GM12878 (cell line): ENCODE measurements around the gene AHR. TPM values are rescaled to one million over a fixed set of nuclear protein-coding genes. Genes with fewer than 3 reads are reported as not detected.

Experiments
- ATAC-seq: fragments of 200-7000 bp; cut with Tn5 transposase; 3 replicates; pipeline ENCODE4 v1.9.1; 2020; ENCODE audit warnings: mild to moderate bottlenecking, moderate library complexity
- BruUV-seq: library from RNA; stranded (reverse); fragments of 400-500 nt; replicated peaks from 2 replicates; lab custom pipeline; 2021; lab: Mats Ljungman, UMichigan
- CTCF ChIA-PET: fragments of 300-600 bp; sonication (Branson Sonifier 250); formaldehyde crosslinking; extraction: SDS; loops from one replicate; lab custom pipeline; 2021; ENCODE audit warnings: inconsistent platforms; lab: Yijun Ruan, JAX
- POLR2A ChIA-PET: fragments of 350-600 bp; formaldehyde crosslinking; extraction: SDS; loops from one replicate; lab custom pipeline; 2021; ENCODE audit warnings: inconsistent platforms; lab: Charles Lee
- RAD21 ChIA-PET: fragments of 300-600 bp; sonication (Branson Sonifier 250); formaldehyde crosslinking; loops from one replicate; lab custom pipeline; 2023; ENCODE audit warnings: antibody characterized with exemption; ENCODE audit not compliant: unreplicated experiment; lab: Charles Lee
- SMC1A ChIA-PET: fragments of 300-600 bp; sonication (Branson Sonifier 250); formaldehyde crosslinking; loops from one replicate; lab custom pipeline; 2023; ENCODE audit not compliant: unreplicated experiment, uncharacterized antibody; lab: Charles Lee
- DNase-seq: peaks from one replicate; pipeline ENCODE4 v3.0.0-alpha.2; 2011; ENCODE audit warnings: low read depth, low spot score
- FAIRE-seq: peaks from 3 replicates; lab custom pipeline; 2011; peaks lifted over from hg19 to GRCh38; lab: Jason Lieb, UNC
- H2AFZ ChIP-seq: 2 replicates; pipeline ENCODE4 v1.6.0; 2011; ENCODE audit warnings: low read depth, low read length, control low read depth; ENCODE audit not compliant: control insufficient read depth
- H3K27ac ChIP-seq: 2 replicates; pipeline ENCODE4 v1.5.1; 2011; ENCODE audit warnings: control low read depth; ENCODE audit not compliant: control insufficient read depth, insufficient read depth
- H3K27me3 ChIP-seq, 2 experiments: replicated peaks in 1 of 2; 2 replicates each; pipeline versions ENCODE4 v1.6.0 to v1.6.1; 2011; ENCODE audit warnings: low read length in 1 of 2; ENCODE audit not compliant: control insufficient read depth in 2 of 2, insufficient read depth in 2 of 2
- H3K36me3 ChIP-seq, 2 experiments: 2 replicates each; pipeline ENCODE4 v1.5.1; 2011; ENCODE audit warnings: low read length in 1 of 2; ENCODE audit not compliant: control insufficient read depth in 2 of 2, insufficient read depth in 2 of 2
- H3K4me1 ChIP-seq: 2 replicates; pipeline ENCODE4 v1.6.1; 2011; ENCODE audit warnings: mild to moderate bottlenecking, low read length, moderate library complexity, mixed read lengths; ENCODE audit not compliant: control insufficient read depth, insufficient read depth
- H3K4me2 ChIP-seq: 2 replicates; pipeline ENCODE4 v1.6.0; 2011; ENCODE audit warnings: control low read depth; ENCODE audit not compliant: control insufficient read depth, insufficient read depth
- H3K4me3 ChIP-seq: fragments of 200-600 bp; sonication (generic); 2 replicates; pipeline ENCODE4 v1.5.1; 2016
- H3K79me2 ChIP-seq: 2 replicates; pipeline ENCODE4 v1.6.0; 2011; ENCODE audit warnings: low read length; ENCODE audit not compliant: control insufficient read depth, insufficient read depth
- H3K9ac ChIP-seq: 2 replicates; pipeline ENCODE4 v1.8.0; 2011; ENCODE audit warnings: low read length, control low read depth, mixed read lengths; ENCODE audit not compliant: control insufficient read depth, insufficient read depth
- H3K9me3 ChIP-seq: replicated peaks from 3 replicates; pipeline ENCODE4 v1.5.1; 2011; ENCODE audit warnings: mild to moderate bottlenecking, low read length; ENCODE audit not compliant: control insufficient read depth, insufficient read depth
- H4K20me1 ChIP-seq: 2 replicates; pipeline ENCODE4 v1.6.0; 2011; ENCODE audit not compliant: control insufficient read depth, insufficient read depth
- BACH1 ChIP-seq: fragments of 450-650 bp; IDR thresholded peaks from 2 replicates; pipeline ENCODE4 v1.6.1; 2017; ENCODE audit warnings: mild to moderate bottlenecking, borderline replicate concordance
- FOS ChIP-seq: IDR thresholded peaks from 3 replicates; pipeline ENCODE4 v1.6.1; 2011; ENCODE audit warnings: borderline replicate concordance; ENCODE audit not compliant: insufficient read length; ENCODE audit errors: extremely low read depth
- IKZF2 ChIP-seq, 2 experiments: fragments of 450-650 bp; IDR thresholded peaks; 2 replicates each; pipeline ENCODE4 v1.6.1; 2017; ENCODE audit warnings: mild to moderate bottlenecking in 2 of 2, moderate library complexity in 2 of 2
- JUNB ChIP-seq: IDR thresholded peaks from 2 replicates; pipeline ENCODE4 v1.6.1; 2016; ENCODE audit warnings: antibody characterized with exemption, mild to moderate bottlenecking
- KLF5 ChIP-seq: fragments of 450-650 bp; IDR thresholded peaks from 2 replicates; pipeline ENCODE4 v1.6.1; 2014; ENCODE audit warnings: mild to moderate bottlenecking; ENCODE audit not compliant: partially characterized antibody
- MEF2B ChIP-seq: fragments of 450-650 bp; IDR thresholded peaks from 2 replicates; pipeline ENCODE4 v1.6.1; 2018; ENCODE audit warnings: mild to moderate bottlenecking, moderate library complexity; ENCODE audit not compliant: partially characterized antibody, poor library complexity, severe bottlenecking
- NR2C2 ChIP-seq: IDR thresholded peaks from 2 replicates; pipeline ENCODE4 v1.6.1; 2011; ENCODE audit warnings: borderline replicate concordance, low read depth; ENCODE audit not compliant: control insufficient read depth, insufficient read length
- NRF1 ChIP-seq: conservative IDR thresholded peaks from 2 replicates; pipeline ENCODE4 v1.6.1; 2011; ENCODE audit warnings: mild to moderate bottlenecking, low read depth, low read length, improper control_type of control experiment
- PAX8 ChIP-seq: fragments of 450-650 bp; IDR thresholded peaks from 2 replicates; pipeline ENCODE4 v1.6.1; 2017; ENCODE audit warnings: mild to moderate bottlenecking, moderate library complexity
- POLR2A ChIP-seq: IDR thresholded peaks from 2 replicates; pipeline ENCODE4 v1.6.1; 2011; ENCODE audit warnings: low read depth, mild to moderate bottlenecking, low read length
- SREBF1 ChIP-seq: IDR thresholded peaks from 2 replicates; pipeline ENCODE4 v1.6.1; 2012; ENCODE audit warnings: mild to moderate bottlenecking, low read length
- SUPT20H ChIP-seq: IDR thresholded peaks from 2 replicates; pipeline ENCODE4 v1.6.1; 2011; ENCODE audit warnings: low read depth, mild to moderate bottlenecking, low read length, moderate library complexity, borderline replicate concordance; ENCODE audit not compliant: control insufficient read depth
- ZZZ3 ChIP-seq: IDR thresholded peaks from 2 replicates; pipeline ENCODE4 v1.6.1; 2011; ENCODE audit warnings: low read depth; ENCODE audit not compliant: control insufficient read depth, insufficient read length
- WGBS: methylation state at CpG from one replicate; pipeline ENCODE4 v1.1.6; 2016; ENCODE audit warnings: low lambda C conversion rate; ENCODE audit not compliant: insufficient replicate concordance, insufficient coverage; ENCODE audit errors: missing lambda C conversion rate; 5-methylcytosine and 5-hydroxymethylcytosine counted together
- in situ Hi-C: fragments of 300-500 bp; cut with MboI; formaldehyde crosslinking; loops from 9 replicates; pipeline ENCODE4 v1.14.3; 2018; ENCODE audit warnings: mixed read lengths
- intact Hi-C: fragments of 100-400 bp; cut with micrococcal nuclease; formaldehyde crosslinking; loops from one replicate; pipeline ENCODE4 v1.14.2; 2022; ENCODE audit not compliant: unreplicated experiment
- polyA plus RNA-seq, 11 experiments: library from polyadenylated mRNA; depleted of rRNA in 4 of 11; unstranded in 6 of 11; stranded (reverse) in 5 of 11; fragments of >200 nt; fragmentation: Nextera tagmentation in 4 of 11; fragmentation: Illumina TruSeq in 1 of 11; extraction: Ambion mirVana in 4 of 11; extraction: Trizol in 1 of 11; gene quantifications; 1 replicate in 1 of 11; 2 replicates in 10 of 11; pipeline versions ENCODE4 v1.2.1 to v1.2.3, GENCODE V29; 2011 to 2016; ENCODE audit warnings: inconsistent platforms in 2 of 11, missing spikeins in 2 of 11, low read depth in 1 of 11
- total RNA-seq, 4 experiments: library from RNA; depleted of rRNA in 3 of 4; stranded (reverse); fragments of >200 nt in 3 of 4; fragmentation: Illumina TruSeq in 1 of 4; extraction: Trizol in 1 of 4; gene quantifications; 2 replicates each; pipeline versions ENCODE4 v1.2.1 to v1.2.3, GENCODE V29; 2013 to 2021
- TF ChIP-seq, protein P1 (sequence below): IDR thresholded peaks from 2 replicates; pipeline ENCODE4 v1.6.1; 2012; ENCODE audit warnings: low read length, inconsistent platforms
- TF ChIP-seq, protein P2 (sequence below): IDR thresholded peaks from 2 replicates; pipeline ENCODE4 v1.6.1; 2011; ENCODE audit warnings: mild to moderate bottlenecking, low read depth, low read length, moderate library complexity; ENCODE audit not compliant: insufficient replicate concordance
- TF ChIP-seq, protein P3 (sequence below): fragments of 450-650 bp; IDR thresholded peaks from 2 replicates; pipeline ENCODE4 v1.6.1; 2017; ENCODE audit warnings: antibody characterized with exemption, mild to moderate bottlenecking, moderate library complexity
- TF ChIP-seq, protein P4 (sequence below): fragments of 450-650 bp; IDR thresholded peaks from 2 replicates; pipeline ENCODE4 v1.6.1; 2017; ENCODE audit warnings: mild to moderate bottlenecking

The AHR gene
- total and polyA plus RNA-seq, 10 of the 15 experiments (the other 5 are each of a cell fraction or from before 2014, with no cell fraction given) = 1.7 to 16.9 (median 4.5) TPM

DNA sequence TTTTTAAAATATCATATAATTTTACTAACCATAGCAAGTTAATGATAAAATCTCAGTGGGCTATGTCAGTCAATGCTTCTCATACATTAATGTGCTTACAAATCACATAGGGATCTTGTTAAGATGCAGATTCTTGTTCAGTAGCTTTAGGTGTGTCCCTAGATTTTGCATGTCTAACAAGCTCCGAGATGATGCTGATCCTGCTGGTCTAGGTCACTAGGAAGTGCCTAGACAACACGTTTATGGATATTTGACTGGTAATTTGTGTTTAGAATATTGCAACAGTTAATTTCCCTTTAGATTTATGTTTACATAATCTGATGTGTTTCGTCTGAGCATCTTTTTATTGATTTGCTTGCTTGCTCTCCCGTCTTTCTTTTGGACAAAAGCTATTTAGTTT is 12.7 kb downstream of the AHR start:
- Histone ChIP-seq H4K20me1 (no peaks in the 10 kb centered on the region), H3K4me1 (peaks cover 3% of the 10 kb centered on the region), H3K4me2 (no peak overlapping the region), H3K27ac (no peak overlapping the region), H3K9ac (no peak overlapping the region), H3K4me3 (no peak overlapping the region), H3K9me3 (no peaks in the 10 kb centered on the region), H3K27me3 (no peaks in the 10 kb centered on the region), H3K79me2 (peaks cover 15% of the 10 kb centered on the region), H3K36me3 (no peaks in the 10 kb centered on the region; a peak in 3 of 4 replicates), H2AFZ (no peak overlapping the region)
- DNase-seq (no peak), ATAC-seq (no peak), FAIRE-seq (no peak)
- TF ChIP-seq, protein P1, sequence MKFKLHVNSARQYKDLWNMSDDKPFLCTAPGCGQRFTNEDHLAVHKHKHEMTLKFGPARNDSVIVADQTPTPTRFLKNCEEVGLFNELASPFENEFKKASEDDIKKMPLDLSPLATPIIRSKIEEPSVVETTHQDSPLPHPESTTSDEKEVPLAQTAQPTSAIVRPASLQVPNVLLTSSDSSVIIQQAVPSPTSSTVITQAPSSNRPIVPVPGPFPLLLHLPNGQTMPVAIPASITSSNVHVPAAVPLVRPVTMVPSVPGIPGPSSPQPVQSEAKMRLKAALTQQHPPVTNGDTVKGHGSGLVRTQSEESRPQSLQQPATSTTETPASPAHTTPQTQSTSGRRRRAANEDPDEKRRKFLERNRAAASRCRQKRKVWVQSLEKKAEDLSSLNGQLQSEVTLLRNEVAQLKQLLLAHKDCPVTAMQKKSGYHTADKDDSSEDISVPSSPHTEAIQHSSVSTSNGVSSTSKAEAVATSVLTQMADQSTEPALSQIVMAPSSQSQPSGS = no peak
- TF ChIP-seq SUPT20H = no peak
- TF ChIP-seq JUNB = no peak
- no peak for TF ChIP-seq MEF2B
- TF ChIP-seq, protein P2, sequence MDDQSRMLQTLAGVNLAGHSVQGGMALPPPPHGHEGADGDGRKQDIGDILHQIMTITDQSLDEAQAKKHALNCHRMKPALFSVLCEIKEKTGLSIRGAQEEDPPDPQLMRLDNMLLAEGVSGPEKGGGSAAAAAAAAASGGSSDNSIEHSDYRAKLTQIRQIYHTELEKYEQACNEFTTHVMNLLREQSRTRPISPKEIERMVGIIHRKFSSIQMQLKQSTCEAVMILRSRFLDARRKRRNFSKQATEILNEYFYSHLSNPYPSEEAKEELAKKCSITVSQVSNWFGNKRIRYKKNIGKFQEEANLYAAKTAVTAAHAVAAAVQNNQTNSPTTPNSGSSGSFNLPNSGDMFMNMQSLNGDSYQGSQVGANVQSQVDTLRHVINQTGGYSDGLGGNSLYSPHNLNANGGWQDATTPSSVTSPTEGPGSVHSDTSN = no peak
- TF ChIP-seq BACH1 = no peak
- TF ChIP-seq POLR2A = no peak
- TF ChIP-seq, protein P3, sequence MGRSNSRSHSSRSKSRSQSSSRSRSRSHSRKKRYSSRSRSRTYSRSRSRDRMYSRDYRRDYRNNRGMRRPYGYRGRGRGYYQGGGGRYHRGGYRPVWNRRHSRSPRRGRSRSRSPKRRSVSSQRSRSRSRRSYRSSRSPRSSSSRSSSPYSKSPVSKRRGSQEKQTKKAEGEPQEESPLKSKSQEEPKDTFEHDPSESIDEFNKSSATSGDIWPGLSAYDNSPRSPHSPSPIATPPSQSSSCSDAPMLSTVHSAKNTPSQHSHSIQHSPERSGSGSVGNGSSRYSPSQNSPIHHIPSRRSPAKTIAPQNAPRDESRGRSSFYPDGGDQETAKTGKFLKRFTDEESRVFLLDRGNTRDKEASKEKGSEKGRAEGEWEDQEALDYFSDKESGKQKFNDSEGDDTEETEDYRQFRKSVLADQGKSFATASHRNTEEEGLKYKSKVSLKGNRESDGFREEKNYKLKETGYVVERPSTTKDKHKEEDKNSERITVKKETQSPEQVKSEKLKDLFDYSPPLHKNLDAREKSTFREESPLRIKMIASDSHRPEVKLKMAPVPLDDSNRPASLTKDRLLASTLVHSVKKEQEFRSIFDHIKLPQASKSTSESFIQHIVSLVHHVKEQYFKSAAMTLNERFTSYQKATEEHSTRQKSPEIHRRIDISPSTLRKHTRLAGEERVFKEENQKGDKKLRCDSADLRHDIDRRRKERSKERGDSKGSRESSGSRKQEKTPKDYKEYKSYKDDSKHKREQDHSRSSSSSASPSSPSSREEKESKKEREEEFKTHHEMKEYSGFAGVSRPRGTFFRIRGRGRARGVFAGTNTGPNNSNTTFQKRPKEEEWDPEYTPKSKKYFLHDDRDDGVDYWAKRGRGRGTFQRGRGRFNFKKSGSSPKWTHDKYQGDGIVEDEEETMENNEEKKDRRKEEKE = no peak
- no peak for TF ChIP-seq NR2C2
- TF ChIP-seq ZZZ3 = no peak
- TF ChIP-seq, protein P4, sequence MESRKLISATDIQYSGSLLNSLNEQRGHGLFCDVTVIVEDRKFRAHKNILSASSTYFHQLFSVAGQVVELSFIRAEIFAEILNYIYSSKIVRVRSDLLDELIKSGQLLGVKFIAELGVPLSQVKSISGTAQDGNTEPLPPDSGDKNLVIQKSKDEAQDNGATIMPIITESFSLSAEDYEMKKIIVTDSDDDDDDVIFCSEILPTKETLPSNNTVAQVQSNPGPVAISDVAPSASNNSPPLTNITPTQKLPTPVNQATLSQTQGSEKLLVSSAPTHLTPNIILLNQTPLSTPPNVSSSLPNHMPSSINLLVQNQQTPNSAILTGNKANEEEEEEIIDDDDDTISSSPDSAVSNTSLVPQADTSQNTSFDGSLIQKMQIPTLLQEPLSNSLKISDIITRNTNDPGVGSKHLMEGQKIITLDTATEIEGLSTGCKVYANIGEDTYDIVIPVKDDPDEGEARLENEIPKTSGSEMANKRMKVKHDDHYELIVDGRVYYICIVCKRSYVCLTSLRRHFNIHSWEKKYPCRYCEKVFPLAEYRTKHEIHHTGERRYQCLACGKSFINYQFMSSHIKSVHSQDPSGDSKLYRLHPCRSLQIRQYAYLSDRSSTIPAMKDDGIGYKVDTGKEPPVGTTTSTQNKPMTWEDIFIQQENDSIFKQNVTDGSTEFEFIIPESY = no peak
- no peak for TF ChIP-seq PAX8
- no peak for TF ChIP-seq FOS
- TF ChIP-seq KLF5 = no peak
- no peak for TF ChIP-seq IKZF2 (IDR thresholded peaks at IDR 0.05)
- no peak for TF ChIP-seq SREBF1
- TF ChIP-seq NRF1 = no peak
- POLR2A ChIA-PET = no interaction called here
- RAD21 ChIA-PET = interaction anchor here (1.8 kb wide), 1 partner anchor 10 kb away, joined by 6 read pairs; no protein-coding TSS in a partner anchor
- WGBS = 67% methylated on average over 4 of the region's 4 CpGs
- no TSS peak for BruUV-seq
- intact Hi-C loops = no loop called here
- CTCF ChIA-PET = interaction anchor here (1.5 kb wide), 1 partner anchor 8 kb away, joined by 4 read pairs; no protein-coding TSS in a partner anchor
- SMC1A ChIA-PET = interaction anchor here (1.0 to 1.4 kb wide), 4 partner anchors 8 to 19 kb away, joined by 3 to 5 read pairs (median 3); no protein-coding TSS in a partner anchor
- in situ Hi-C loops = no loop called here
